Right renal pelvis (tissue), 4 donors: ENCODE data around the gene IGFBP1. TPM values are rescaled to one million over a fixed set of nuclear protein-coding genes. Genes with fewer than 3 reads are reported as not detected.

Experiments
- DNase-seq, 4 donors: peaks; one replicate each; pipeline ENCODE4 v3.0.0-alpha.2; 2013; ENCODE audit warnings: low read depth in 4 of 4, low spot score in 3 of 4, missing footprints in 1 of 4
- polyA plus RNA-seq, 4 donors: library from polyadenylated mRNA; unstranded; fragments of 120-200 nt; gene quantifications; one replicate each; pipeline ENCODE4 v1.2.1, GENCODE V29; 2013; ENCODE audit not compliant: insufficient read length in 4 of 4

The IGFBP1 gene
- polyA plus RNA-seq, 4 donors, result 0.43 to 0.96 (median 0.65) TPM

DNA sequence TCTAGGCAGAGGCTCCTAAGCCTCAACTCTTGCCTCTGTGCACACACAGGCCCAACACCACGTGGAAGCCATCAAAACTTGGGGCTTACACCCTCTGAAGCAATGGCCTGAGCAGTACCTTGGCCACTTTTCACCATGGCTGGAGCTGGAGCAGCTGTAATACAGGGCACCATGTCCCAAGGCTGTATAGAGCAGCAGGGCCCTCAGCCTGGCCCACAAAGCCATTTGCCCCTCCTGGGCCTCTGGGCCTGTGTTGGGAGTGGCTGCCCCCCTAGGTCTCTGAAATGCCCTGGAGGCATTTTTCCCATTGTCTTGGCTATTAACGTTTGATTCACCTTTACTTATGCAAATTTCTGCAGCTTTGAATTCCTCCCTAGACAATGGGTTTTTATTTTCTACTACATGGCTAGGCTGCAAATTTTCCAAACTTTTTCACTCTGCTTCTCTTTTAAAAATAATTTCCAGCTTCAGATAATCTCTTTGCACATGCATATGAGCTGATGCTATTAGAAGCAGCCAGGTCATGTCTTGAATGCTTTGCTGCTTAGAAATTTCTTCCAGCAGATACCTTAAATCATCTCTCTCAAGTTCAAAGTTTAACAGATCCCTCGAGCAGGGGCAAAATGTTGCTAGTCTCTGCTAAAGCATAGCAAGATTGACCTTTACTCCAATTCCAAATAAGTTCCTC lies 9.7 kb upstream of the IGFBP1 start:
- no peak for DNase-seq

DNA sequence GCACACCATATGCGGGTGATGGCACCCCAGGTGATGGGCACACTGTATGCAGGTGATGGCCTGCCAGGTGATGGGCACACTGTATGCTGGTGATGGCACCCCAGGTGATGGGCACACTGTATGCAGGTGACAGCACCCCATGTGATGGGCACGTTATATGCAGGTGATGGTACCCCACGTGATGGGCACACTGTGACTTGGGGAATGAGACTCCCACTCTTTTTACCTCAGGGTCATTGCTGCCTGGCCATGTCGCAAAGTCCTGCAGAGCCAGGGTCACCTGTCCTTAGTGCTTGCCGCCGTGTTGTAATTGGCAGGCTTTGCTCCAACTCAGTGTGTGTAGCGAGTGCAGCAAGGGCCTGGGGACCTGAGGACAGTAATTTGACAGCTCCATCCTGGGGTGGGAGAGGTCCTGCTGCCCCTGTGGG lies 7.8 kb upstream of the IGFBP1 start:
- DNase-seq, result no peak

DNA sequence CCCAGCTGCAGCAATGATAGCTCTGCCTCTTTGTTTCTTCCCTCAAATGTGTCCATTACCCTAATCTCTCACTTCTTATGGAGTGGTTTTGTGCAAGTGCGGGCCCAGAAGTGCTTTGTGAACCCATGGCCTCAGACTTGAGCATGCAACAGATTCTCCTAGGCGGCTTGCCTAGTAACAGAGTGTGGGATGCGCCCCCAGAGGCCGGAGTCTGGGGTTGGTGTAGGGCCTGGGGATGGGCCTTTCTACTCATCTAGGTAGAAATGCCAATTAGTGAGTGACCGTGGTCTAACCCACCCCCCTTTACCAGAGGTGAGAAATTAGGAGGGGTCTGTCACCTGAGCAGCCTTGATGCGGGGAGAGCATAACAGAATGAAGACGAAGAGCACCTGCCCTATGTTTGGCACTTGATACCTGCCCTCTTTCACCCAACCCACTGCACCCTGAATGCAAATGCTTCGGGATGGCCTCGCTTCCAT lies 7.0 kb upstream of the IGFBP1 start:
- no peak for DNase-seq

DNA sequence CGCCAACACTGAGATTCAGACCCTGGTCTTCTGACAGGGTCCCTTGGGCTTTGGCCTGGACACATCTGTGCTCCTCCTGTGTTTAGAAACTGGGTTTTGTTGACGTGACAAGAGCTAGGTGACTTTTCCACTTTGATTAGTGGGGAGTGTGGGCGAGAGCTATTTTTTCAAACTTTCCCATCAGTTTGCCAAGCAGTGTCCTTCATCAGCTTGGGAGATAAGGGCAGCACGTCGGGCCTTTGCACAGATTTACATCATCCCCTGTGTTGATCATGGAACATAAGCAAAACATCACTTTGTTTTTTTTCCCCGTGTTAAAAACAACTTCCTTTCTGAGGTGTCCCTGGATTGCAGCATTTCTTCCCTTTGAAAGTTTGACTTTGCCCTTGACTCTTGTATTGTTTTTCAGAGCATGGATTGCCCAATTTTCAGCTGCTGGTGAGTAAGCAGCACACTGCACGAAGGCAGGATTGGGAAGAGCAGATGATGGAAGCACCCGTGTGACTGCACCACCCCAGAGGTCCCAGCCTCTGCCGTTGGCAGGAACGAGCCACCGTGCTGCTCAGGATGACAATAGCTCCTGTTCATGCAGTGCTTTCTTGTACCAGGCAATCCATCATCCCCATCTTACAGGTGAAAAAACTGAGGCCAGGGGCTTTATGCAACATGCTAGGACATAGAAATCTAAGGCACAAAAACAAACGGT lies 6.4 kb upstream of the IGFBP1 start:
- no peak for DNase-seq

DNA sequence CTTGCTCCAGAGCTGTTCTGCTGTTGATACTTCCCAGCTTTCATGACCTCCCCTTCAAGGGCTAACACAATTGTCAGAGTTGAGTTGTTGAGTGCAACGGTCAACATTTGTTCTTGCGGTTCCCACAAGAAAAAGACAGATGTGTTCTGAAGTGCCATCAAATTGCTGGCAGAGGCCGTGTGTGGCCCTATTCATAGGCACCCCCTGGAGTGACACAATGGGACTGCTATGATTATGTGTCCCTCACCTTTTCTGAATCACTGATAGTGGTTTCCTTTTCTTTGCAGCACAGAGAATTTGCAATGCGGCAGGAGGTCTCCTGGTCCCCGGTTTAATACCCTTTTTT lies 5.8 kb upstream of the IGFBP1 start:
- DNase-seq, result no peak

DNA sequence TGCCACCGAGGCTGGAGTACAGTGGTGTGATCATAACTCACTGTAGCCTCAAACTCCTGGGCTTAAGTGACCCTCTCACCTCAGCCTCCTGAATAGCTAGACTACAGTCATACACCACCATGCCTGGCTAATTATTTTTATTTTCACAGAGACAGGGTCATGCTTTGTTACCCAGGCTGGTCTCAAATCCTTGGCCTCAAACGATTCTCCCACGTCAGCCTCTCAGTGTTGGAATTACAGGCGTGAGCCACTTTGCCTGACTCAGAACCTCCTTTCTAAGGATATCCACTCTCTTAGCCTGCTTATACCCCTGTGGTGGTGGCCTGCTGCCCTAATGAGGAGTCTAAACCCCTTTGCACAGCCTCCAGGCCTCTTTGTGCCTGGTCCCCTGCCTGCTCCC lies 4.2 kb upstream of the IGFBP1 start:
- DNase-seq, result no peak

DNA sequence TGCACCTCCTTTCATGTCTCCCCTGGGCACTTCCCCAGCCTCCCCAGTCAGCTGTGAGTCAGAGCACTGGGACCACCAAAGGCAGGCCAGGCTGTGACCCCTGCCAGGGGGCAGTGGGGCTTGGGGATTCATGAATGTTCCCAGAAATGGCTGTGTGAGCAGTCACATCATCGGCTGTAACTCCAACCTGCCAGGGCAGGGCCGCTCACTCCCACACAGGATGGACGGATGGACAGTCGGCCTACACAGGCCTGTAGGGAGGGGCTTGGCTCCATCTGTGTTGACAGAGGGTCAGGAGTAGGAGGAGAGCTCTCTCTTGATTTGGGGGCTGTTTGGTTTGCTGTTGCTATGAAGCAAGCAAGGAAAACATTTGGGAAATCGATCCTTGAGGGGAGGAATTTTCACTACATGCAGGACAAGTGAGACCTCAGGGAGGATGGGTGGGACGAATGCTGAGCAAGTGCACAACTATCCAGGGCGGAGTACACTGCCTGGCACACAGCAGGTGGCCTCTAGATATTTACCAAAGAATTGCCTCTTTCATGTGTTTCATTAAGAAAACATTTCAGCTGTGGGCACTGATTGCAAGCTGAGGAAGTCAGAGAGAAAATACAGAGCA lies 2.9 kb upstream of the IGFBP1 start:
- no peak for DNase-seq

DNA sequence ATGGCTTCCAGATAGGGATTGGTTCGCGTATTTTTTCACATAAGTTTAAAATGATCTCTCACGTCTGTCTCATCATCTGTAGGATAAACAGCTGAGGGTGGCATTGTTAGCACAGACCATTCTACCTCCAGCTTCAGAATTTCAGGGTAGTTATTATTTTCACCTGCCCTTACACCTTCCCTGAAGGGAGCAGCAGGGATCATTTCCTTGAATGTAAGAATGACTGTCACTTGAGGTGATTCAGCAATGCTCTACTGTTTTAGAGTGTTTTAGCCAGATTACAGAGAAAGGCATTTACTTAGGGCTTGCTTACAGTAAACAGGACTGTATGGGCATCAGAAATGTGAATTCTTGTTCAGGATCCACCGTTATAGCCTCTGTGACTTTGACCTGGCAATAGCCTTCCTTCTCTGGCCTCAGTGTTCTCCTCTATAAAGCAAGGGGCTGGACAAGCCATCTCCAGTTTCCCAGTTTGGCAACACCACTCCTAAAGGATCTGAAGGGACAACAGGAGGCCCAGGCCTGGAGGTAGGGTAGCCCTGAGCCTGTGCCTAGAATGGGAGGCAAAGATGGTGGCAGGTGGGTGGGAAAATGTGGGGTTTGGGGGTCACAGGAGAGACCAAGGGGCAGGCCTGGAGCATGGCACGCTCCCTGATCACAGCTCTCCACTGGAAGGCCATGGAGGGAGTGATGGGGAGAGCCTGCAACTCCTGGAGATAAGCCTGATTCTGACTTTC lies 1.2 kb upstream of the IGFBP1 start:
- DNase-seq, result no peak

DNA sequence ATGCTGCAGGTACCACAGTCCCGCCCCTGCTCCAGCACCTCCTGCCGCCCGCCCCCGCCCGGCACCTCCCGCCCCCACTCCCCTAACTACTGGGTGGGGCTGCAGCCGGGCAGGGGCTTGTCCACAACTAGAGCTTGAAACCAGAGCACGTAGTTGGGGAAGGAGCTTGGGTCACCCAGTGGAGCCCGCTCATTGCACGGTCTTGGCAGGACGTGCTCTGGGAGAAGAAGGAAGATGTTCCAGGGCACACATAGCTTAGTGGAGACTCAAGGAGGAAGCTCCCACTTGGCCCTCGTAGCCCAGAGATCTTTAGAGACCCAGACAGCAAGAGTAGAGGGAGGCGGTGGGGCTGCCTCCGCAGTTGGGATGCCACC lies 692 bp downstream of the IGFBP1 start:
- DNase-seq, result no peak

DNA sequence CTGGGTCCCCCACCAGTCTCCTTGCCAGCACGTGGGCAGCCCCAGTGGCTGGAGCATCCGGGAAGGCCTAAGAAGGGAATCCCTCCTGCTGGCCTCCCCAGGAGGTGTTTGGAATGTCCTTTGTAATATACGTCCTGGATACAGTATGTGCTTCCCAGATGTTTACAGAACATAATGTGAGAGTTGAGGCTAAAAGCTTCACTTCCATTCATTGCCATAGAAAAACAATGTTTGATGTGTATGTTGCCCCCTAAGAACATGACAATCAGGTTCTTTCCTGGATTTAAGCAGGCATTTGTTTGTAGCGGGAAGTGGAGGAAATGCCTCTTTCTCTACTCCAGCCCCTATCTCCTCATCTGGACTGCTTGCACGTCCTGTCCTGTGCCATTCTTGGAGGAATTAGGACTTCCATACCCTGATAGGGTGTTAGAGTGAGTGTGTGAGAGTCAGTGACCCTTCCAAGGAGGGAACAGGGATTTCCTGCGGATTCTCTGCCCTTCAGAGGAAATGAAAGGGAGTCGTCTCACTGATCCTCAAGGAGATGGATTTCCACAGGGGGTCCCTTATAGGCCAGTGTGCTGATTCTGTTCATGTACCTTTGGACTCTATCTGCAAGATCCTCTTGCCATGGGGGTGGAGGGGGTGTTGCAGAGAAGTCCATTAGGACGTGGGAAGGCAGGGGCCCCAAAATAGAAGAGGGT lies 1.2 kb downstream of the IGFBP1 start:
- no peak for DNase-seq

DNA sequence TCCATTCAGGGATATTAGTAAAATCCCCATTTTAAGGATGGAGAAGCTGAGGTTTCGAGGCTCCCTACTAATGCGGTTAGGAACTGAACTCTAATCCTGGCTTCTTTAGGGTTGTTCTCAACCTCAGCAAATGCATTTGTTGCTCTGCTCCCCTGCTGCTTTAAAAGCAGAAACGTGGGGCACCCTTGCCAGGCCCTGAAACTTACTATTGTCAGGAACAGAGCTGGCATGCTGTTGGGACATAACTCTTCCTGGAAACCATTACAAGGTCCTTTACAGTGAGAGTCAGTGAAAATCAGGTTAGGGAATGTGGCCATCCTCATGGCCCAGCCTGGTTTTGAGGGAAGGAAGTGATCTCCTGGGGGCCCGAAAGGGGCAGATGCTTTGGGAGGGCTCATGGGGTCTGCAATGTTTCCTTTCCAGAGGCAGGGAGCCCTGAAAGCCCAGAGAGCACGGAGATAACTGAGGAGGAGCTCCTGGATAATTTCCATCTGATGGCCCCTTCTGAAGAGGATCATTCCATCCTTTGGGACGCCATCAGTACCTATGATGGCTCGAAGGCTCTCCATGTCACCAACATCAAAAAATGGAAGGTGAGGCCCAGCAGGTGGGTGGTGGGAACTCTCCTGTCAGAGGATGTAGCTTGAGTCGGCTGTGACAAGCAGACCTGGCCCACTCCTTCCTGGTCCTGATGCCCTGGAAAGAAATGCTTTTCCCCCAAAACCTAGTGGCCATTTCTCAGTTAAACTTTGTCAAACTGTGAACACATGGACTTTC lies 2.0 kb downstream of the IGFBP1 start:
- DNase-seq, result no peak

DNA sequence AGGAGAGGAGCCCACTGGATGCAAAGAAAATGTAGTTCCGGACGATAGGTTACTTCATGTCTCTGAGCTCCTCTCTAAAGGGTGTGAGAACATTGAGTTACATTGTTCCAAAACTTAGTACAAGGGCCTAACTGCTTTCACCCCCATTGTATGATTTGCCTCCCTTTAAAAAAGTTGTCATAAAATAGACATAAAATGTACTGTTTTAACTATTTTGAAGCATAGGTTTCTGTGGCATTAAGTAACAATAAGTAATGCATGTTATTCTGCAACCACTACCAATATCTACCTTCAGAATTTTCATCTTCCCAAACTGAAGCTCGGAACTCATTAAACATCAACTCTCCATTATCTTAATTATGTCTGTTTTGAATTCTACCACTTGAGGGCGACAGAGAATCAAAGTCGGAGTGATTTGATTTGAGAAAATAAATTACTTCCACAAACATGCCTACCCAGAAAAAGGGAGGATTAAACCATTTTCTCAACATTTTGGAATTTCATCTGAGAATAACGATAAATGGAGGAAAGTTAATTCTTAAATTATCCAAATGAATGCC lies 2.7 kb downstream of the IGFBP1 start:
- DNase-seq, result no peak

DNA sequence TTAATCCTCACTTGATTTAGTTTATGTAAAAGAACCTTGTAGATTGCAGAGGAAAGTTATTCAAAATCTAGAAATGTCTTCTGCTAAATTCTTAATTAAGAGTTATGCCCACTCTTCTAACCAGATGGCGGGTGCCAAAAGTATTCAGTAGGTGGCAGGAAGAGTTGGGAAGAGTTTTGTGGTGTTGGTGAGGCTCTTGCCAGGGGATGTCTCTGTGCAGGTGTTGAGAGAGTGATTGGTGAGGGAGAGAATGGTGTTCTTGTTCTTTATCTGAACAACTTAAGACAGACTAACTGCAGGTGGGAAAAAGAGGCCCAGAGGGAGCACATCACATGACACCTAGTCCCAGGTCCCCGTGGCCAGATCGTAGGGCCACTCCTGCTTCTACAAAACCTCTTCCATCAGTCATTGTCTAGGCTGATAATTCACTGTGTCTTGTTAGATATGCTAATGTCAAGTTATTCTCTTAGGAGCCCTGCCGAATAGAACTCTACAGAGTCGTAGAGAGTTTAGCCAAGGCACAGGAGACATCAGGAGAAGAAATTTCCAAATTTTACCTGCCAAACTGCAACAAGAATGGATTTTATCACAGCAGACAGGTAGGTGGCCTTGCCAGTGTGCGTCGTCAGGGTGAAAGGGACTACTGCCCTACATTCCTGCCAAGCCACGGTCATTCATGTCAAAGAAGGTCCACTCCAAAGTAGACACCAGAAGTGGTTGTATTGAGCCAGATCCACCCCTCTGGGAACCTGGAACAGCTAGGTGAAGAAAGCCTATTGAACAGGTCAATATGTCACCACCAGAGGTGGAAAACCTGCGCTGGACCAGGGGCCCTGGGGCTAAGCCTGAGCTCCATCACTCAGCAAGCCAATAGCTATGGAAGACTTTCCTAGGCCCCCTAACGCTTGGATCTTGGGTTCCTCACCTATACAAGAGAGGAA lies 3.4 kb downstream of the IGFBP1 start:
- DNase-seq, result no peak

DNA sequence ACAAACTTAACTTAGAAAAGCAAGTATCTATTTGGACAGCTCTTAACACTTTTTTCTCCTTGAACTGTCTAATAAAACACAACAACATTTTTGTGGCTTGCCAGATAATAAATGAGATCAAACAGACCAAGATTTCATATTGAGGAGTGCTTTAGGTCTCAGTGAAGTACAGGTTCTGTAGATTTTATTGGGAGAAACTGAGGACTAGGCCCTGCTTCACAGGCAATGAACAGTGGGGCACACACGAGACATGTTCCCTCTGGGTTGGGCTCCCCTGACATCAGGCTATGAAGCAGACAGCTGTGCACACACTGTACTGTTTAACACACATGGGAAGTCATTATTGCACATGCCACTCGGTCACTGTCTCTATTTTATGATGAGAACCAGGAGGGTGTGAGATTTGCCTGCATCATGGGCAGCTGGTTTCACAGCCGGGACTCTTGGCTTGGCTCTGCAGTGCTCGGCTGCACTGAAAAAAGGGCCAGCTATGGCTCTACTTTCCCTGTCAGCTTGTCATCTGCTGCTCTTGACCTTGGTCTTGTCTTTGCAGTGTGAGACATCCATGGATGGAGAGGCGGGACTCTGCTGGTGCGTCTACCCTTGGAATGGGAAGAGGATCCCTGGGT lies 4.2 kb downstream of the IGFBP1 start:
- DNase-seq, result no peak

DNA sequence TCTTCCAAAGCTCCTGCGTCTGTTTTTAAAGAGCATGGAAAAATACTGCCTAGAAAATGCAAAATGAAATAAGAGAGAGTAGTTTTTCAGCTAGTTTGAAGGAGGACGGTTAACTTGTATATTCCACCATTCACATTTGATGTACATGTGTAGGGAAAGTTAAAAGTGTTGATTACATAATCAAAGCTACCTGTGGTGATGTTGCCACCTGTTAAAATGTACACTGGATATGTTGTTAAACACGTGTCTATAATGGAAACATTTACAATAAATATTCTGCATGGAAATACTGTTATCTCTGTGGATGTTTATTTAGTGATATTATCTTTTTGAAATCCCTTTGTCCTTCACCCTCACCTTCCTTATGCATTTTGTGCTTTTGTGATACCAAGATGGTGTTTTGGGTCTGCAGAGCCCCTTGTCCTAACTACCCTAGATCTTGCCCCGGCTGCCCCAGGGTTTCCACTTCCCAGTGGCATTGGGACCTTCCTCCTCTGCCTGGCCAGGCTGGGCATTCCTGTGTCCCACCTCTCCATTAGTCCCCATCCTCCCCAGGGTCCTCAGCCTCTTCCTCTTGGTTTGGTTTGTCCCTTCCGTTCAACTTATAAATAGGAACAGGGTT lies 5.2 kb downstream of the IGFBP1 start:
- DNase-seq, result no peak

DNA sequence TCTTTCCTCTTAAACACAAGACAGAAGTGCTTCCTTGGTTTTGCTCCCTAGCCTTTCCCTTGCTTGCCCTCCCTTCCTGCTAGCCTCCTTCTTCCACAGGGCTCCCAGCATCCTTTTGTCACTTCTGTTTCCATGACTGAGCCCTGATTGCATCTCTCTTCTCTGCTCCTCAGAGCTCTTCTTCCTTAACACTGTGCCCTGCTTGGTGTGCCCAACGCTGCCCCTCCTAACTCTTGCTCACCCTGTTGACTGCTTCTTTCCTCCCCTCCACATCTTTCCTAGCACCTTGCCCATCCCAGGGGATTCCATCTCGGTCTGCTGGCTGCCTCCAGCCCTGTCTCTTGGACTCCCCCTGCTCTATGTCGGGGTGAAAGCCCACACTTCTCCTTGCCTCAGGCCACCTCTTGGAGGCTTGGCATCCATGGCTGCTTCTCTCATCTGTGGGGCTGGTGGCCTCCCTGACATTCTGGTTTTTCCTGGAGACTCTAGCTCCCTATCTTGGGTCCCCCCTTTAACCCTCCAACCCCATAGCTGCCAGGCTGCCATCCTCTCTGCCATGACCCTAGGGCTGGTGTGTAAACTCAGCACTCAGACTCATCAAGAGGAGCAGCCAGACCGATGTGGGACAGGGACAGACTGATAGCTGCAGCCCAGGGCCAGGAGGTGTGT lies 5.8 kb downstream of the IGFBP1 start:
- DNase-seq, result no peak

DNA sequence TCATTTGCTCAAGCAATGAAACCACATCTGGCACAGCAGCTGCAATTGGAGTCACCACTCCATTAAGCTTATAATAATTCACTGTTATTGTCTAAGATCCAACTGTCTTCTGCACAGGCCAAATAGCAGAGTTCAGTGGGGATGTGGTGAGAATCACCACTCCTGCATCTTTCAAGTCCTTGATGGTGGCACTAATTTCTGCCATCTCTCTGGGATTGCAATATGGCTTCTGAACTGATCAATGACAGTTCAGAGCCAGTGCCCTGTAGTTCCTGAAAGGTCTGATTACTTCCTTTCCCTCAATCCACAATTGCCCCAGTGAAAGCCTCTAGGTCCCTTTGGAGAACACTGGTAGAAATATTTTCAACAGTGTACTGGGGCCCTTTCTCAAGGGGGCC lies 6.4 kb downstream of the IGFBP1 start:
- DNase-seq, result no peak
